ENCODE measurements around the gene MACROD2. TPM values are rescaled to one million over a fixed set of nuclear protein-coding genes. Genes with fewer than 3 reads are reported as not detected.
A peak's percentile ranks its signal among the peaks of the same experiment; 100 is the strongest.

Gene MACROD2
- total and polyA plus RNA-seq, 4 donors, result 0.66 to 10.5 (median 3.3) TPM

GRCh38 chr20:14673164-14673563 lies 677.8 kb downstream of the MACROD2 start:
- H3K9me3 ChIP-seq (ENCODE audit: control insufficient read depth in 4 of 4, low read length in 3 of 4), result no peaks in the 10 kb centered on the region
- WGBS, result 71% methylated on average over 5 of the region's 5 CpGs
- no peak for TF ChIP-seq REST (IDR thresholded peaks at IDR 0.05)
- TF ChIP-seq RAD21 (IDR thresholded peaks at IDR 0.05), result peak in 1 of 2 donors; percentile 47
- TF ChIP-seq MAX (IDR thresholded peaks at IDR 0.05), result no peak
- TF ChIP-seq CTCF (IDR thresholded peaks at IDR 0.05; ENCODE audit: low read depth, low read length, missing input control), result no peak
- no peak for TF ChIP-seq ZBTB33 (IDR thresholded peaks at IDR 0.05)
- no peak for TF ChIP-seq RXRA (IDR thresholded peaks at IDR 0.05)
- no peak for TF ChIP-seq HNF4G (IDR thresholded peaks at IDR 0.05)
- no peak for TF ChIP-seq ATF3 (IDR thresholded peaks at IDR 0.05)
- TF ChIP-seq FOXA2 (IDR thresholded peaks at IDR 0.05), result no peak
- no peak for TF ChIP-seq SP1 (IDR thresholded peaks at IDR 0.05)
- TF ChIP-seq GABPA (IDR thresholded peaks at IDR 0.05 in 1 of 2, conservative IDR thresholded peaks at IDR 0.05 in 1 of 2), result no peak
- TF ChIP-seq HNF4A (conservative IDR thresholded peaks at IDR 0.05), result peak; percentile 23 to 50
- no peak for TF ChIP-seq EGR1 (IDR thresholded peaks at IDR 0.05; ENCODE audit: low read depth in 2 of 2)
- TF ChIP-seq NR2F2 (IDR thresholded peaks at IDR 0.05), result no peak
- no peak for TF ChIP-seq JUND (IDR thresholded peaks at IDR 0.05)
- TF ChIP-seq FOXA1 (IDR thresholded peaks at IDR 0.05), result no peak
- no peak for TF ChIP-seq TAF1 (conservative IDR thresholded peaks at IDR 0.05)
- no peak for DNase-seq (ENCODE audit: low spot score)
- no peak overlapping the region for H3K4me3 ChIP-seq (ENCODE audit: low read depth in 1 of 3, low read length in 3 of 3)
- H3K27ac ChIP-seq (ENCODE audit: low read depth in 1 of 2, low read length in 2 of 2), result no peak overlapping the region
- H3K9ac ChIP-seq (ENCODE audit: low read depth in 1 of 2, low read length in 2 of 2), result no peak overlapping the region
- H3K36me3 ChIP-seq (ENCODE audit: control insufficient read depth in 4 of 4, insufficient read depth in 3 of 4, low read depth in 1 of 4, low read length in 3 of 4), result no peaks in the 10 kb centered on the region
- no peaks in the 10 kb centered on the region for H3K4me1 ChIP-seq (ENCODE audit: control insufficient read depth in 4 of 4, insufficient read depth in 4 of 4, low read length in 3 of 4)
- H3K27me3 ChIP-seq (ENCODE audit: control insufficient read depth in 4 of 4, insufficient read depth in 4 of 4, low read length in 3 of 4), result no peaks in the 10 kb centered on the region

- 85% methylated on average over 2 of the region's 2 CpGs for WGBS
- DNase-seq (ENCODE audit: low spot score), result no peak
- TF ChIP-seq HNF4A (conservative IDR thresholded peaks at IDR 0.05) (no peak), REST (IDR thresholded peaks at IDR 0.05) (no peak), FOXA1 (IDR thresholded peaks at IDR 0.05) (no peak), JUND (IDR thresholded peaks at IDR 0.05) (no peak), NR2F2 (IDR thresholded peaks at IDR 0.05) (no peak), TAF1 (conservative IDR thresholded peaks at IDR 0.05) (no peak), RXRA (IDR thresholded peaks at IDR 0.05) (no peak), GABPA (IDR thresholded peaks at IDR 0.05 in 1 of 2, conservative IDR thresholded peaks at IDR 0.05 in 1 of 2) (no peak), MAX (IDR thresholded peaks at IDR 0.05) (no peak), ATF3 (IDR thresholded peaks at IDR 0.05) (no peak), ZBTB33 (IDR thresholded peaks at IDR 0.05) (no peak), FOXA2 (IDR thresholded peaks at IDR 0.05) (no peak)
- no peak overlapping the region for H3K27ac ChIP-seq (ENCODE audit: low read depth in 1 of 2, low read length in 2 of 2)
- no peaks in the 10 kb centered on the region for H3K36me3 ChIP-seq (ENCODE audit: control insufficient read depth in 4 of 4, insufficient read depth in 3 of 4, low read depth in 1 of 4, low read length in 3 of 4)
- no peaks in the 10 kb centered on the region for H3K27me3 ChIP-seq (ENCODE audit: control insufficient read depth in 4 of 4, insufficient read depth in 4 of 4, low read length in 3 of 4)
- no peak overlapping the region for H3K9ac ChIP-seq (ENCODE audit: low read depth in 1 of 2, low read length in 2 of 2)
- no peaks in the 10 kb centered on the region for H3K4me1 ChIP-seq (ENCODE audit: control insufficient read depth in 4 of 4, insufficient read depth in 4 of 4, low read length in 3 of 4)
- H3K9me3 ChIP-seq (ENCODE audit: control insufficient read depth in 4 of 4, low read length in 3 of 4), result no peaks in the 10 kb centered on the region
- no peak overlapping the region for H3K4me3 ChIP-seq (ENCODE audit: low read depth in 1 of 3, low read length in 3 of 3)
Measured at GRCh38 chr20:14677455-14677854, 682.1 kb downstream of the MACROD2 start.

Measured in liver (tissue), 9 donors.